Nephron progenitor cell (in vitro differentiated cells): ENCODE results near the gene DYNC2I2.
A peak's percentile ranks its signal among the peaks of the same experiment; 100 is the strongest.

ENCODE experiments used
- DNase-seq: peaks from one replicate; pipeline ENCODE4 v3.0.0; 2021
- H3K27ac Mint-ChIP-seq: 2 replicates; pipeline ENCODE4 v1.8.0; 2021; ENCODE audit warnings: mild to moderate bottlenecking, moderate library complexity, mixed read lengths
- H3K27me3 Mint-ChIP-seq: 2 replicates; pipeline ENCODE4 v1.8.0; 2021; ENCODE audit warnings: mild to moderate bottlenecking, low read depth, mixed read lengths; ENCODE audit not compliant: poor library complexity
- H3K36me3 Mint-ChIP-seq: 2 replicates; pipeline ENCODE4 v1.8.0; 2021; ENCODE audit warnings: low read depth, mixed read lengths
- H3K4me1 Mint-ChIP-seq: 2 replicates; pipeline ENCODE4 v1.8.0; 2021; ENCODE audit warnings: mixed read lengths
- H3K4me3 Mint-ChIP-seq: 2 replicates; pipeline ENCODE4 v1.8.0; 2021; ENCODE audit warnings: mild to moderate bottlenecking, moderate library complexity, mixed read lengths
- H3K9me3 Mint-ChIP-seq: 2 replicates; pipeline ENCODE4 v1.8.0; 2021; ENCODE audit warnings: mild to moderate bottlenecking, moderate library complexity, mixed read lengths
- CTCF ChIP-seq: fragments of 200-600 bp; sonication (generic); IDR thresholded peaks from 2 replicates; pipeline ENCODE4 v1.5.0; 2021; ENCODE audit warnings: antibody characterized with exemption

Gene DYNC2I2

DNA sequence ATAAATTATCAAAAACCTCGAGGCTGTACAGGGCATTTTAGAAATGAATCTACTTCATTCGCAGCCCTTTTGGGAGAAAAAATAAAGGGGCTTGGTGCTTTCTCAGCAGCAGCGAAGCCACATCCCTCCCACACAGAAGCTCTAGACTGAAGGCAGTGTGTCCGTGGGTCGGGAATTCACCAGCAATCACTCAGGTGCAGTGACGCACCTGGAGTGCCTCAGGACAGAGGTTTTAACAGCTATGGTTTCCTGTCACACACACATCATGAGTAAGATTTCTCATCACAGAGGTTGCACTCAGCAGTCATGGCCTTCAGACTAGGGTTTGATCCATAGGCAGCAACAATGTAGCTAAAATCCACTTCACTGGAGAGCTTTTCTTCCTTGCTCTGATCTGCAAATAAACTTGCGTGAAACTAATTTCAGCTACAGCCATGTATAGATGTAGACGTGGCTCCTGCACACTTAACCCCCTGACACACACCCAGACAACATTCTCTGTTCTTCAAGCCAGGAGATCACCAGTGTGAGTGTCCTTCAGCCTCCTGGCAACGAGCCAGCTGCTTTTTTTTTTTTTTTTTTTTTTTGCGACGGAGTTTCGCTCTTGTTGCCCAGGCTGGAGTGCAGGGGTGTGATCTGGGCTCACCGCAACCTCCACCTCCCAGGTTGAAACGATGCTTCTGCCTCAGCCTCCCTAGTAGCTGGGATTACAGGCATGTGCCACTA lies 34.8 kb downstream of the DYNC2I2 start:
- H3K4me3 Mint-ChIP-seq = no peak overlapping the region
- peaks cover 70% of the 10 kb centered on the region for H3K36me3 Mint-ChIP-seq
- H3K9me3 Mint-ChIP-seq = no peaks in the 10 kb centered on the region
- no peaks in the 10 kb centered on the region for H3K4me1 Mint-ChIP-seq
- no peaks in the 10 kb centered on the region for H3K27me3 Mint-ChIP-seq
- DNase-seq = no peak
- H3K27ac Mint-ChIP-seq = no peak overlapping the region
- no peak for TF ChIP-seq CTCF

DNA sequence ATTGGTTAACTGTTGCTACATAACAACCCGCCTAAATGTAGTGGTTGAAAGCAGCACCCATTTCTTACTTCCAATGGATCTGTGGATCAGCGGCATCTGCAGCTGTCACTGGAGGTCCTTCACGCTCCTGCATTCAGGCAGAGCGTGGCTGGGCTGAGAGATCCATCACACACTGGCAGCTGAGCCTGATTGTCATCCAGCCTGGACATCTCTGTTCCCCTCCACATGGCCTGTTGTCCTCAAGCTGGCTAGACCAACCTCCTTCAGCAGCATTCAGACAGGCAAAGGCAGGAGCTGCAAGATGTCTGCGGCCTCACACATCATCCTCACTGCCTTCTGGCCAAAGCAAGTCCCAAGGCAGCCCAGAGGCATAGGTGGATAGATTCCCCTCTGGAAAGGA lies 36.9 kb downstream of the DYNC2I2 start:
- TF ChIP-seq CTCF = no peak
- Mint-ChIP-seq H3K4me3 (no peak overlapping the region), H3K27ac (no peak overlapping the region), H3K9me3 (no peaks in the 10 kb centered on the region), H3K4me1 (no peaks in the 10 kb centered on the region), H3K27me3 (no peaks in the 10 kb centered on the region), H3K36me3 (peaks cover 71% of the 10 kb centered on the region)
- no peak for DNase-seq

DNA sequence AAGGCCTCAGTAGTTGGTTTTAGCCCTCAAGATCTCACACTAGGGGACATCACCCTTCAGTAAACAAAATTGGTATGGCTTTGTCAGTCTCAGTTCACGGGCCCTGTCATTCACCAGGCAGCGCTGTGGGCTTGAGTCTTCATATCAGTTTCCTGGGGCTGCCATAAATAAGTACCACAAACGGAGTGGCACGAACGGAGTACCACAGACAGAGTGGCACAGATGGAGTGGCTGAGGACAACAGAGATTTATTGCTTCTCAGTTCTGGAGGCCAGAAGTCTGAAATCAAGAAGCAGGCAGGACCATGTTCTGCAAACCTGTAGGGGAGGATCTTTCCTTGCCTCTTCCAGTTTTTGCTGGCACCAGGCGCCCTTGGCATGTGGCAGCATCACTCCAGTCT lies 37.5 kb downstream of the DYNC2I2 start:
- DNase-seq = no peak
- no peaks in the 10 kb centered on the region for H3K27me3 Mint-ChIP-seq
- H3K36me3 Mint-ChIP-seq = peaks cover 65% of the 10 kb centered on the region
- H3K4me3 Mint-ChIP-seq = no peak overlapping the region
- H3K9me3 Mint-ChIP-seq = no peaks in the 10 kb centered on the region
- no peak overlapping the region for H3K27ac Mint-ChIP-seq
- TF ChIP-seq CTCF = no peak
- H3K4me1 Mint-ChIP-seq = no peaks in the 10 kb centered on the region

DNA sequence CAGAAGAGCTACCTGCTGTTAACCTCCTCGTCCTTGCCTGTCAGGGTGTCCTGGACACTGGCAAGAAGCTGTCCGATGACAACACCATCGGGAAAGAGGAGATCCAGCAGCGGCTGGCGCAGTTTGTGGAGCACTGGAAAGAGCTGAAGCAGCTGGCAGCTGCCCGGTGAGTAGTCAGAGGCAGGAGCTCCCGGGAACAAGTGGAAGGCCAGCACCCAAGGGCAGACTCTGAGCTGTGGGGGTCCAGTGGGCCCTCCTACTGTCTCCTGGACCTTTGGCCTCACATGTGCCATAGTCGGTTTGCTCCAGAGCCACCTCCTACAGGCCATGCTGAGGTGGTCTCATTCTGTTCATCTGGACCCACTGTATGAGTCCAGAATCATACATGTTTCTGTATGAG lies 38.7 kb downstream of the DYNC2I2 start:
- peaks cover 72% of the 10 kb centered on the region for H3K36me3 Mint-ChIP-seq
- no peak for TF ChIP-seq CTCF
- H3K27ac Mint-ChIP-seq = no peak overlapping the region
- no peak for DNase-seq
- no peak overlapping the region for H3K4me3 Mint-ChIP-seq
- no peaks in the 10 kb centered on the region for H3K27me3 Mint-ChIP-seq
- H3K9me3 Mint-ChIP-seq = no peaks in the 10 kb centered on the region
- H3K4me1 Mint-ChIP-seq = no peaks in the 10 kb centered on the region

- no peaks in the 10 kb centered on the region for H3K4me1 Mint-ChIP-seq
- DNase-seq = no peak
- no peak for TF ChIP-seq CTCF
- H3K36me3 Mint-ChIP-seq = peaks cover 69% of the 10 kb centered on the region
- no peaks in the 10 kb centered on the region for H3K27me3 Mint-ChIP-seq
- no peaks in the 10 kb centered on the region for H3K9me3 Mint-ChIP-seq
- H3K4me3 Mint-ChIP-seq = no peak overlapping the region
- H3K27ac Mint-ChIP-seq = no peak overlapping the region
These were observed 41.1 kb downstream of the DYNC2I2 start for GRCh38 chr9:128615571-128615970.

- DNase-seq = no peak
- H3K27ac Mint-ChIP-seq = peak overlapping the region; percentile 62
- H3K9me3 Mint-ChIP-seq = no peaks in the 10 kb centered on the region
- no peaks in the 10 kb centered on the region for H3K4me1 Mint-ChIP-seq
- no peak overlapping the region for H3K4me3 Mint-ChIP-seq
- peaks cover 68% of the 10 kb centered on the region for H3K36me3 Mint-ChIP-seq
- H3K27me3 Mint-ChIP-seq = no peaks in the 10 kb centered on the region
- TF ChIP-seq CTCF = no peak
These were observed 41.9 kb downstream of the DYNC2I2 start for GRCh38 chr9:128614728-128615127.
